ACHN (cell line): Measurements from ENCODE around the gene GDF10.

Source experiments
- DNase-seq: peaks from one replicate; pipeline ENCODE4 v3.0.0-alpha.2; 2015
- in situ Hi-C: cut with HindIII; loops from 2 replicates; pipeline ENCODE4 v1.10.0; 2017; ENCODE audit warnings: low sequenced_read_pairs, low pct_ligation_motif_present, low pct_unique_long_range_greater_than_20kb

GDF10 gene

GRCh38 chr10:47357911-47358310 is 57.9 kb downstream of the GDF10 start:
- in situ Hi-C loops, result no loop called here
- no peak for DNase-seq

- in situ Hi-C loops, result no loop called here
- no peak for DNase-seq
Measured at GRCh38 chr10:47358457-47358856, 58.5 kb downstream of the GDF10 start.

- in situ Hi-C loops, result no loop called here
- DNase-seq, result no peak
Measured at GRCh38 chr10:47359101-47359500, 59.1 kb downstream of the GDF10 start.

GRCh38 chr10:47359626-47360418 is 59.8 kb downstream of the GDF10 start:
- in situ Hi-C loops, result no loop called here
- DNase-seq, result no peak

- DNase-seq, result no peak
- in situ Hi-C loops, result no loop called here
Measured at GRCh38 chr10:47360419-47361040, 60.5 kb downstream of the GDF10 start.

- DNase-seq, result peak; percentile 59
Measured at GRCh38 chr10:47361293-47361692, 61.3 kb downstream of the GDF10 start.

GRCh38 chr10:47362199-47362598 is 62.2 kb downstream of the GDF10 start:
- in situ Hi-C loops, result no loop called here
- DNase-seq, result no peak

More at GRCh38 chr10:47361293-47361692, 61.3 kb downstream of the GDF10 start:
- in situ Hi-C loops, result no loop called here
